Lung (tissue), 12 donors: Measurements from ENCODE around the gene PRR5L. TPM values are rescaled to one million over a fixed set of nuclear protein-coding genes. Genes with fewer than 3 reads are reported as not detected.
A peak's percentile ranks its signal among the peaks of the same experiment; 100 is the strongest.
"Not testable (repeated sequence)": the region's sequence is repeated elsewhere in the genome, so short reads cannot be mapped to it uniquely, and the experiment has no call there.

Experiments
- ATAC-seq: fragments of 200-7000 bp; cut with Tn5 transposase; one replicate; pipeline ENCODE4 v1.9.1; 2020; ENCODE audit warnings: moderate number of reproducible peaks; ENCODE audit not compliant: insufficient read depth, low FRiP score
- DNase-seq, 3 donors: peaks; one replicate each; pipeline ENCODE4 v3.0.0-alpha.2; 2013 to 2017
- H3K27ac ChIP-seq, 2 donors: one replicate each; pipeline ENCODE4 v1.5.1; 2013; ENCODE audit warnings: mild to moderate bottlenecking in 2 of 2, moderate library complexity in 2 of 2, control low read depth in 1 of 2, inconsistent platforms in 1 of 2, low read depth in 1 of 2, low read length in 1 of 2
- H3K27me3 ChIP-seq, 3 donors: one replicate each; pipeline ENCODE4 v1.5.1; 2013; ENCODE audit warnings: low read length in 2 of 3; ENCODE audit not compliant: control insufficient read depth in 3 of 3, insufficient read depth in 3 of 3
- H3K36me3 ChIP-seq, 4 donors: one replicate each; pipeline ENCODE4 v1.5.1; 2013; ENCODE audit warnings: low read length in 4 of 4, mild to moderate bottlenecking in 1 of 4, moderate library complexity in 1 of 4; ENCODE audit not compliant: control insufficient read depth in 4 of 4, insufficient read depth in 4 of 4
- H3K4me1 ChIP-seq, 5 donors: one replicate each; pipeline ENCODE4 v1.5.1; 2013; ENCODE audit warnings: low read length in 5 of 5, mild to moderate bottlenecking in 2 of 5, moderate library complexity in 1 of 5; ENCODE audit not compliant: control insufficient read depth in 5 of 5, insufficient read depth in 5 of 5
- H3K4me3 ChIP-seq: one replicate; pipeline ENCODE4 v1.5.1; 2013; ENCODE audit warnings: mild to moderate bottlenecking, control low read depth, moderate library complexity
- H3K9ac ChIP-seq, 2 donors: one replicate each; pipeline ENCODE4 v1.5.1; 2013; ENCODE audit warnings: low read length in 2 of 2, control low read depth in 1 of 2; ENCODE audit not compliant: insufficient read depth in 1 of 2
- H3K9me3 ChIP-seq, 4 donors: one replicate each; pipeline ENCODE4 v1.5.1; 2013; ENCODE audit warnings: low read length in 3 of 4, mild to moderate bottlenecking in 1 of 4, moderate library complexity in 1 of 4; ENCODE audit not compliant: control insufficient read depth in 4 of 4, insufficient read depth in 3 of 4
- WGBS, 2 donors: extraction: QIAGEN DNeasy Blood & Tissue Kit; methylation state at CpG; one replicate each; pipeline ENCODE4 v1.1.7; 2013; 5-methylcytosine and 5-hydroxymethylcytosine counted together
- polyA plus RNA-seq, 2 donors: library from polyadenylated mRNA; stranded (reverse); fragments of 200-250 nt; gene quantifications; one replicate each; pipeline ENCODE4 v1.2.1, GENCODE V29; 2013
- total RNA-seq, 2 donors: library from RNA; depleted of rRNA in 1 of 2; stranded (reverse); fragments of >200 nt in 1 of 2; gene quantifications; one replicate each; pipeline ENCODE4 v1.2.1, GENCODE V29; 2014 to 2021
- TF ChIP-seq, protein P1 (sequence below): IDR thresholded peaks from 2 replicates; pipeline ENCODE4 v1.5.1; 2012; ENCODE audit warnings: mild to moderate bottlenecking; ENCODE audit errors: control extremely low read depth, extremely low read depth
- donor health status: control.
- donor health status: control.
- donor health status: Bipolar disorder and iron deficiency.
- donor health status: healthy.
- donor health status: DM: yes; HTN: yes; CAD: no.

PRR5L gene
- total and polyA plus RNA-seq, 4 donors: 6.3 to 27.5 (median 9.0) TPM

DNA sequence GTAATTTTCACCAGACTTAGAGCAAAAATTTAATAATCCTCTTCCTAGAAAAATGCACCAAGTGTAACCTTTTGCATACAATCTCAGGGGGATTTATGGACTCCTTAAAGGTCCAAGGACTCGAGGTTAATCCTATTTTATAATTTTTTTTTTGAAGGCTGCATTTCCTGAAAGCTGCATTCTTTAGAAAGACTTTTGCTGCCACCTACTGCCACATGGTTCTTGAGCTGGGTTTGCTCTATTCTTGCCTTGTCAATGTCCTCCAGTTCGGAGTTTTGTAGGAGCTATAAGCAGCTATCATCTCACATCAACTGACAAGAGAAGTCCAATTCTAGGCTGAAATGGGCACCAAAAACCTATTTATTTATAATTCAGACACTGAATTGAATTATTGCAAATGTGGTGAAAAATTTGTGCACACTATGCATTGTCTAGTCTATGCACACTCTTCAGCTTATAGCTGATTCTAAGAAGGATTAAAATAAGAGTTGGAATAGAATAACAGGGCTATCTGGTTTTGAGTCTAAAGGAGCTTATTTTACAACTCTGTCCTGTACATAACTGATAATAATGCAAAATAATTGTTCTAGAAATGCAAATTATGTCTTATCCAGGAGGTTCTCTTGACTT, 182.7 kb downstream of the PRR5L start:
- ATAC-seq: no peak
- 29 to 39% methylated on average over 2 of the region's 2 CpGs for WGBS, 2 donors
- TF ChIP-seq, protein P1, sequence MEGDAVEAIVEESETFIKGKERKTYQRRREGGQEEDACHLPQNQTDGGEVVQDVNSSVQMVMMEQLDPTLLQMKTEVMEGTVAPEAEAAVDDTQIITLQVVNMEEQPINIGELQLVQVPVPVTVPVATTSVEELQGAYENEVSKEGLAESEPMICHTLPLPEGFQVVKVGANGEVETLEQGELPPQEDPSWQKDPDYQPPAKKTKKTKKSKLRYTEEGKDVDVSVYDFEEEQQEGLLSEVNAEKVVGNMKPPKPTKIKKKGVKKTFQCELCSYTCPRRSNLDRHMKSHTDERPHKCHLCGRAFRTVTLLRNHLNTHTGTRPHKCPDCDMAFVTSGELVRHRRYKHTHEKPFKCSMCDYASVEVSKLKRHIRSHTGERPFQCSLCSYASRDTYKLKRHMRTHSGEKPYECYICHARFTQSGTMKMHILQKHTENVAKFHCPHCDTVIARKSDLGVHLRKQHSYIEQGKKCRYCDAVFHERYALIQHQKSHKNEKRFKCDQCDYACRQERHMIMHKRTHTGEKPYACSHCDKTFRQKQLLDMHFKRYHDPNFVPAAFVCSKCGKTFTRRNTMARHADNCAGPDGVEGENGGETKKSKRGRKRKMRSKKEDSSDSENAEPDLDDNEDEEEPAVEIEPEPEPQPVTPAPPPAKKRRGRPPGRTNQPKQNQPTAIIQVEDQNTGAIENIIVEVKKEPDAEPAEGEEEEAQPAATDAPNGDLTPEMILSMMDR: peak; percentile 46

DNA sequence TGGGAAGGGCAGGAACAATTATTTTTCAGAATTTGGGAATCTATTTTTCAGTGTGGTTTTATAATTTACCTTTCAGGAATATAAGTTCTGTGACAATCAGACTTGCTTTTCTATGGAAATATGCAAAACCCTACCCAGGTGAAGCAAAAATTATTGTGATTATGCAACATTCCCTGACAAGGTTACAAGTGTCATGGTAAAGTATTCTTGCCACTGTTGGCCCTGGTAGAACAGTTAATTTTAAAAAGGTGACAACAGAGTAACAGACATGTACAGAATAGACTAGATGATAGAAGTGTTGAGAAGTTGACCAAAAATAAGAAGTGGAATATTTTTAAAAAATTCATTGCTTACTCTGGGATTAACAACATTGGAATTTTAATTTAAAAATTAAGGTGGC, 184.7 kb downstream of the PRR5L start:
- TF ChIP-seq, protein P1: no peak
- DNase-seq (no peak), ATAC-seq (no peak)
- no peak overlapping the region for H3K27ac ChIP-seq
- H3K27me3 ChIP-seq: no peaks in the 10 kb centered on the region
- peaks cover 2 to 8% (median 4%) of the 10 kb centered on the region in 4 donors for H3K36me3 ChIP-seq
- H3K9ac ChIP-seq: no peak overlapping the region
- H3K9me3 ChIP-seq: no peaks in the 10 kb centered on the region
- H3K4me1 ChIP-seq: peaks cover 0 to 10% (median 0%) of the 10 kb centered on the region in 5 donors
- no peak overlapping the region for H3K4me3 ChIP-seq

More for the DNA sequence above, 182.7 kb downstream of the PRR5L start:
- Histone ChIP-seq H3K36me3 (no peaks in the 10 kb centered on the region), H3K4me3 (no peak overlapping the region), H3K4me1 (peaks cover 0 to 10% (median 0%) of the 10 kb centered on the region in 5 donors), H3K9ac (no peak overlapping the region), H3K27me3 (no peaks in the 10 kb centered on the region), H3K27ac (peak overlapping the region in 1 of 2 donors; percentile 9), H3K9me3 (no peaks in the 10 kb centered on the region)
- DNase-seq: peak; percentile 66 to 86 (median 82)

DNA sequence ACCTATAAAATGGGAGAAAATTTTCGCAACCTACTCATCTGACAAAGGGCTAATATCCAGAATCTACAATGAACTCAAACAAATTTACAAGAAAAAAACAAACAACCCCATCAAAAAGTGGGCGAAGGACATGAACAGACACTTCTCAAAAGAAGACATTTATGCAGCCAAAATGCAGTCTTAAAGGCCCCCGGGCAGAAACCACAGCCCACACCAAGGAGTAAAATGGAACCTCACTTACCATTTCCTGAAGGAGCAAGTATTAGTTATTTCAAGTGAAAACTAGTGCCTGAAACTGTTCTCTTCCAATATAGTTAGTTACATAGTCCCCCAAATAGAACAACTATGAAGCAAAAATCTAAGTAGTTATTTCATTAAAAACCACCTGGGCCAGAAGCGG, 187.0 kb downstream of the PRR5L start:
- not testable (repeated sequence) for H3K4me1 ChIP-seq, H3K4me3 ChIP-seq, H3K27ac ChIP-seq, ATAC-seq, H3K9me3 ChIP-seq, DNase-seq, H3K27me3 ChIP-seq, H3K9ac ChIP-seq
- WGBS, 2 donors: 74 to 85% methylated on average over 3 of the region's 4 CpGs
- H3K36me3 ChIP-seq: peaks cover 4 to 12% (median 7%) of the 10 kb centered on the region in 4 donors

DNA sequence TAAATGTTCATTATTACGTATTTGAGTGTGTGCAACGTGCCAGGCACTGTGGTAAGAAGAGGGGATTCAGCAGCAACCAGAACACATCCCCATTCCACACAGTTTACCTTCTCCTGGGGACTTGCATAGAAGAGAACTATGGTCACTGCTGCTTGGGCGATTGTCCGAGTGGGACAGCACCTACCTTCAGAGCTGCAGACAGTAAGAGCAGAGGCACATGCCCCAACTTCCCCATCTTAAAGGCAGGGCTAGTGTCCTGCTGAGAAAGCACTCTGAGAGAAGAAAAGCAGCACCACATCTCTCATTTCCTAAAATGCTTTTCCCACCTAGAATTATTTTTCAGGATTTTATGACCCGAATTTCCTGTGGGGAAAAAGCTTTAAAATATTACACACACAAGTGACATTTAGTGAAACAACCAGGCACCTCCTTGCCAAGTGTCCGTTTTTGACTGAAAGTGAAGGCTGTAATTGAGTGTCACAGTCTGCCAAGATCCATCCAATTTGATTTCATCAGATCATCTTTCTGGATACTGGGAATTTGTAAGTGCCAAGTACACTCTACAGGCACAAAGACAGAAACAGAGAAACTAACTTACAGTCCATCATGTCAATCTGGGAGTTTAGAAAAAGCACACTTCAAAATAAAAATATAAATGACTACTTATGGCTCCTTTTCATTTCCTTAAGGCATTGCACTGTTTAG, 189.4 kb downstream of the PRR5L start:
- no peaks in the 10 kb centered on the region for H3K27me3 ChIP-seq
- DNase-seq (no peak), ATAC-seq (no peak)
- no peak overlapping the region for H3K27ac ChIP-seq
- H3K9ac ChIP-seq: no peak overlapping the region
- 85 to 90% methylated on average over 6 of the region's 6 CpGs for WGBS, 2 donors
- H3K4me1 ChIP-seq: peaks cover 0 to 10% (median 0%) of the 10 kb centered on the region in 5 donors
- peaks cover 13 to 24% (median 15%) of the 10 kb centered on the region in 4 donors for H3K36me3 ChIP-seq
- TF ChIP-seq, protein P1: no peak
- no peaks in the 10 kb centered on the region for H3K9me3 ChIP-seq
- no peak overlapping the region for H3K4me3 ChIP-seq
